ENCODE data around the gene MYL11. TPM values are rescaled to one million over a fixed set of nuclear protein-coding genes. Genes with fewer than 3 reads are reported as not detected.

The MYL11 gene
- polyA plus RNA-seq, 2 of the 4 experiments (the other 2 are of a cell fraction) = 0.46 TPM; not detected in 1

DNA sequence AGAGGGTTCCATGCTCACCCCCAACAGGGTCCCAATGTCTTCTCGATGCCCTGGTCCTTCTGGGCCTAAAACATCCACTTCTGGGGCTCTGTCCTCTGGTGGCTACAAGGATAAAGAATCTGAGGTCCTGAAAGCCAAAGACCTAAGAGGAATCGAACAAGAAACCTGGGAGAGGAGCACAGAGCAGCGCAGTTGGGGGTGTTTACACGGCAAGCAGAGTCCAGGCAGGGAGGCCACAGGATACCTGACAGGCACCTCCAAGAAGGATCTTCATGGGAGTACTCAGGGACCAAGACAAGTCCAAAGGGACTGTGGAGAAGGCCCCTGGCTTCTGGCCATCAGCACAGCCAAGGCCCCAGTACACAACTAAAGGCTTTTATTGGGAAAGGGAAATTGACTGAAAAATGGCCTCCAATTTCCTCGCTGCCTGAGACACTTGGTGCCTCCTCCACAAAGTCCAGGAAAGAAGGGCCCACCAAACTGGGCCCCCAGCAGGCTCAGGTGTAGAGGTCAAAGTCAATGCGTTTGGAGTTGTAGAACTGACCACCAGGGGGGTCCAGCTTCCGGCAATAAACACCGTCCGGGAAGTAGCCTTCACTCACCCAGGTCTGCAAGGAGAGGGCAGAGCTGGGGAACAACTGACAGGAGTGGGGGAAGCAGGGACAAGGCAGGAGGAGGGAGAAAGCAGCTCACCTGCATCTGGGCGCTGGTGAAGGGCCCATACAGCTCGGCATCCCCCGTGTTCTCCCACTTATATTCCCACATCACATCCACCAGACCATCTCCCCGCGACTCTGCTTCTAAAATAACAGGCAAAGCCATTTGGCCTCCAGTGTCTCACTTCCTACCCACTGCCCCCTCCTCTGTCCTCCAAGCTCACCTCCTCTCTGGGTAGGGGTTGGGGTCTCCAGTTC lies 21.9 kb upstream of the MYL11 start:
- no peak for ATAC-seq
- Histone ChIP-seq H3K4me1 (peaks cover 50% of the 10 kb centered on the region), H3K9me3 (no peaks in the 10 kb centered on the region), H3K4me2 (peak overlapping the region; percentile 46), H3K27ac (peak overlapping the region; percentile 32 to 96; a peak in 4 of 6 replicates), H3K4me3 (no peak overlapping the region)
- DNase-seq (ENCODE audit: low read depth in 1 of 2, low spot score in 1 of 2) = no peak
- ChIA-PET POLR2A (interaction anchor here (1.2 kb wide), 1 partner anchor 17 kb away, joined by 3 read pairs; no protein-coding TSS in a partner anchor), CTCF (interaction anchor here (0.8 to 2.4 kb wide), 2 partner anchors 11 to 56 kb away, joined by 3 to 6 read pairs; no protein-coding TSS in a partner anchor)
- WGBS (ENCODE audit: missing lambda C conversion rate) = 90% methylated on average over 14 of the region's 14 CpGs
- FAIRE-seq = no peak
- no peak for TF ChIP-seq RAD21 (conservative IDR thresholded peaks at IDR 0.05 in 1 of 2, IDR thresholded peaks at IDR 0.05 in 1 of 2)
- TF ChIP-seq MYC (IDR thresholded peaks at IDR 0.05; ENCODE audit: borderline replicate concordance, low read length) = no peak
- TF ChIP-seq KDM5A (IDR thresholded peaks at IDR 0.05) = no peak
- no peak for TF ChIP-seq SMC3 (IDR thresholded peaks at IDR 0.05)
- no peak for TF ChIP-seq FOSB (CRISPR knock-in tag; IDR thresholded peaks at IDR 0.05)
- no peak for TF ChIP-seq CHD4 (IDR thresholded peaks at IDR 0.05; ENCODE audit: borderline replicate concordance)
- no peak for TF ChIP-seq JUN (IDR thresholded peaks at IDR 0.05)
- TF ChIP-seq ESRRA (IDR thresholded peaks at IDR 0.05; ENCODE audit: borderline replicate concordance, low read length) = no peak
- TF ChIP-seq HOXB13 (CRISPR knock-in tag; IDR thresholded peaks at IDR 0.05; ENCODE audit: low read depth) = no peak
- TF ChIP-seq REST (IDR thresholded peaks at IDR 0.05) = no peak
- TF ChIP-seq, protein P1, sequence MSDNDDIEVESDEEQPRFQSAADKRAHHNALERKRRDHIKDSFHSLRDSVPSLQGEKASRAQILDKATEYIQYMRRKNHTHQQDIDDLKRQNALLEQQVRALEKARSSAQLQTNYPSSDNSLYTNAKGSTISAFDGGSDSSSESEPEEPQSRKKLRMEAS (IDR thresholded peaks at IDR 0.05) = no peak
- no peak for TF ChIP-seq MAZ (IDR thresholded peaks at IDR 0.05; ENCODE audit: borderline replicate concordance, low read depth, low read length)

DNA sequence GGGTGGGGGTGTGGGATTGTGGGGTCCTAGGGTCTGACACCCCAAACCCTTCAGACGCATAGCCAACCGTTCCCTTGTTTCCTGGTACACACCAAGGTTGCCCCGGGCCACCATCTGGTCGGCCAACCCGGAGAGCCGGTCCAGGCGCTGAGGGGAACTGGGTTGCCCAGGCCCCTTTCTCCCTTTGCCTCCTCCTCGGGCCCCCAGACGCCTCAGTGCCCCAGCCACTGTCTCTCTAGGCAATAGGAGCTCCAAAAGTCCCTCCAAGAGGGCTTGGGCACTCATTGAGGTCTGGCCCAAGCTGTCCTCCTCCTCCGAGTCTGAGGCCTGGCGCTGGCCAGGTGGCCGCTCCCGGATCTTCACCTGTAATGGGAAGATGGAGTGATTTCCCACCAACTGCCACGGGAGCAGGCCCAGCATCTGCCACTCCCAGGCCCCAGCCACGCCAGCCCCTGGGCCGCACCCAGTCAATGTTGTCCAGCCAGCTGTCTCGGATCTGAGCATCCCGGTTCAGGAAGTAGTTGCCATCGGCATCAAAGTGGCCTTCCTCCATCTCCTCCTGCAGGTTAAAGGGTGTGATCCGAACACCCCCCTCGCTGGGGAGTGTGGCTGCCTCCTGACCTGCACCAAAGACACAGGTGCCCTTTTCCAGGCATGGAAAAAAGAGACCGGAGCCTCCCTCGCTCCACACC lies 21.0 kb upstream of the MYL11 start:
- Histone ChIP-seq H3K27ac (peak overlapping the region in 1 of 2 experiments; percentile 96; a peak in 3 of 6 replicates), H3K9me3 (no peaks in the 10 kb centered on the region), H3K4me3 (peak overlapping the region; percentile 70; the same call in 2 of the 3 replicates), H3K4me1 (peaks cover 50% of the 10 kb centered on the region), H3K4me2 (peak overlapping the region; percentile 72)
- no peak for DNase-seq (ENCODE audit: low read depth in 1 of 2, low spot score in 1 of 2)
- ChIA-PET CTCF (interaction anchor here (1.1 to 2.4 kb wide), 2 partner anchors 55 to 56 kb away, joined by 3 to 6 read pairs; no protein-coding TSS in a partner anchor), POLR2A (interaction anchor here (2.2 kb wide), 1 partner anchor 17 kb away, joined by 17 read pairs; the partner anchor contains the start of gene TBC1D10B)
- FAIRE-seq = no peak
- TF ChIP-seq, protein P2, sequence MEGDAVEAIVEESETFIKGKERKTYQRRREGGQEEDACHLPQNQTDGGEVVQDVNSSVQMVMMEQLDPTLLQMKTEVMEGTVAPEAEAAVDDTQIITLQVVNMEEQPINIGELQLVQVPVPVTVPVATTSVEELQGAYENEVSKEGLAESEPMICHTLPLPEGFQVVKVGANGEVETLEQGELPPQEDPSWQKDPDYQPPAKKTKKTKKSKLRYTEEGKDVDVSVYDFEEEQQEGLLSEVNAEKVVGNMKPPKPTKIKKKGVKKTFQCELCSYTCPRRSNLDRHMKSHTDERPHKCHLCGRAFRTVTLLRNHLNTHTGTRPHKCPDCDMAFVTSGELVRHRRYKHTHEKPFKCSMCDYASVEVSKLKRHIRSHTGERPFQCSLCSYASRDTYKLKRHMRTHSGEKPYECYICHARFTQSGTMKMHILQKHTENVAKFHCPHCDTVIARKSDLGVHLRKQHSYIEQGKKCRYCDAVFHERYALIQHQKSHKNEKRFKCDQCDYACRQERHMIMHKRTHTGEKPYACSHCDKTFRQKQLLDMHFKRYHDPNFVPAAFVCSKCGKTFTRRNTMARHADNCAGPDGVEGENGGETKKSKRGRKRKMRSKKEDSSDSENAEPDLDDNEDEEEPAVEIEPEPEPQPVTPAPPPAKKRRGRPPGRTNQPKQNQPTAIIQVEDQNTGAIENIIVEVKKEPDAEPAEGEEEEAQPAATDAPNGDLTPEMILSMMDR (IDR thresholded peaks at IDR 0.05) = no peak
- TF ChIP-seq ATOH8 (CRISPR knock-in tag; IDR thresholded peaks at IDR 0.05; ENCODE audit: low read depth) (no peak), SMC3 (IDR thresholded peaks at IDR 0.05) (no peak), MYC (IDR thresholded peaks at IDR 0.05; ENCODE audit: borderline replicate concordance, low read length) (no peak)
- no peak for ATAC-seq
- 92% methylated on average over 21 of the region's 23 CpGs for WGBS (ENCODE audit: missing lambda C conversion rate)
